ENCODE measurements around the gene ACKR3. TPM values are rescaled to one million over a fixed set of nuclear protein-coding genes. Genes with fewer than 3 reads are reported as not detected.
A peak's percentile ranks its signal among the peaks of the same experiment; 100 is the strongest.

ACKR3 gene
- polyA plus RNA-seq, 1 donor from 2014 or later, result 1.7 TPM

- TF ChIP-seq REST (IDR thresholded peaks at IDR 0.05; ENCODE audit: borderline replicate concordance), result no peak
- TF ChIP-seq POLR2AphosphoS5 (IDR thresholded peaks at IDR 0.05), result no peak
- TF ChIP-seq MXI1 (conservative IDR thresholded peaks at IDR 0.05; ENCODE audit: poor library complexity, severe bottlenecking), result no peak
- no peak for TF ChIP-seq EP300 (conservative IDR thresholded peaks at IDR 0.05; ENCODE audit: poor library complexity, severe bottlenecking)
- no peak for TF ChIP-seq RAD21 (conservative IDR thresholded peaks at IDR 0.05)
- H3K36me3 ChIP-seq (ENCODE audit: insufficient read depth, low read length), result no peaks in the 10 kb centered on the region
Observed at GRCh38 chr2:236580746-236581355, 11.2 kb downstream of the ACKR3 start.

GRCh38 chr2:236581546-236581945 lies 11.9 kb downstream of the ACKR3 start:
- Histone ChIP-seq H3K27ac (ENCODE audit: low read length) (no peak overlapping the region), H3K9me3 (ENCODE audit: low read length) (no peaks in the 10 kb centered on the region), H3K4me2 (ENCODE audit: low read length) (no peak overlapping the region), H2AFZ (ENCODE audit: low read depth, low read length) (no peak overlapping the region), H3K9ac (ENCODE audit: low read length) (peak overlapping the region; percentile 5), H3K36me3 (ENCODE audit: insufficient read depth, low read length) (no peaks in the 10 kb centered on the region), H3K4me3 (ENCODE audit: low read length) (no peak overlapping the region), H3F3A (ENCODE audit: insufficient read depth, low read length, poor library complexity, severe bottlenecking) (no peaks in the 10 kb centered on the region), H3K79me2 (replicated peaks; ENCODE audit: insufficient read depth, low read length) (peaks cover 17% of the 10 kb centered on the region), H4K20me1 (ENCODE audit: insufficient read depth) (no peaks in the 10 kb centered on the region), H3K9me2 (ENCODE audit: insufficient read depth, low read length) (no peaks in the 10 kb centered on the region), H3K27me3 (ENCODE audit: insufficient read depth, low read depth, low read length) (no peaks in the 10 kb centered on the region)
- TF ChIP-seq EP300 (conservative IDR thresholded peaks at IDR 0.05; ENCODE audit: poor library complexity, severe bottlenecking) (peak; percentile 32), TAF1 (IDR thresholded peaks at IDR 0.05; ENCODE audit: low read depth) (no peak), POLR2AphosphoS5 (IDR thresholded peaks at IDR 0.05) (peak; percentile 20)

More at GRCh38 chr2:236580746-236581355, 11.2 kb downstream of the ACKR3 start:
- Histone ChIP-seq H3K9ac (ENCODE audit: low read length) (peak overlapping the region; percentile 5), H3K9me2 (ENCODE audit: insufficient read depth, low read length) (no peaks in the 10 kb centered on the region), H3F3A (ENCODE audit: insufficient read depth, low read length, poor library complexity, severe bottlenecking) (no peaks in the 10 kb centered on the region), H3K79me2 (replicated peaks; ENCODE audit: insufficient read depth, low read length) (peaks cover 17% of the 10 kb centered on the region), H3K27me3 (ENCODE audit: insufficient read depth, low read depth, low read length) (no peaks in the 10 kb centered on the region), H3K4me2 (ENCODE audit: low read length) (no peak overlapping the region), H2AFZ (ENCODE audit: low read depth, low read length) (no peak overlapping the region), H3K9me3 (ENCODE audit: low read length) (no peaks in the 10 kb centered on the region), H3K27ac (ENCODE audit: low read length) (no peak overlapping the region), H4K20me1 (ENCODE audit: insufficient read depth) (no peaks in the 10 kb centered on the region), H3K4me3 (ENCODE audit: low read length) (no peak overlapping the region)

GRCh38 chr2:236582968-236583367 lies 13.3 kb downstream of the ACKR3 start:
- Histone ChIP-seq H3K79me2 (replicated peaks; ENCODE audit: insufficient read depth, low read length) (peaks cover 5% of the 10 kb centered on the region), H4K20me1 (ENCODE audit: insufficient read depth) (no peaks in the 10 kb centered on the region), H3K36me3 (ENCODE audit: insufficient read depth, low read length) (no peaks in the 10 kb centered on the region), H3K4me3 (ENCODE audit: low read length) (no peak overlapping the region), H3K9me3 (ENCODE audit: low read length) (no peaks in the 10 kb centered on the region), H3K9ac (ENCODE audit: low read length) (no peak overlapping the region), H2AFZ (ENCODE audit: low read depth, low read length) (no peak overlapping the region), H3K4me2 (ENCODE audit: low read length) (no peak overlapping the region), H3K9me2 (ENCODE audit: insufficient read depth, low read length) (no peaks in the 10 kb centered on the region), H3K27me3 (ENCODE audit: insufficient read depth, low read depth, low read length) (no peaks in the 10 kb centered on the region), H3K27ac (ENCODE audit: low read length) (no peak overlapping the region), H3F3A (ENCODE audit: insufficient read depth, low read length, poor library complexity, severe bottlenecking) (no peaks in the 10 kb centered on the region)
- no peak for TF ChIP-seq EZH2 (IDR thresholded peaks at IDR 0.05; ENCODE audit: borderline replicate concordance, insufficient read depth, low read length, poor library complexity, severe bottlenecking)
- TF ChIP-seq CTCF (IDR thresholded peaks at IDR 0.05; ENCODE audit: poor library complexity, severe bottlenecking), result no peak
- TF ChIP-seq TAF1 (IDR thresholded peaks at IDR 0.05; ENCODE audit: low read depth), result no peak
- TF ChIP-seq SMC3 (conservative IDR thresholded peaks at IDR 0.05; ENCODE audit: poor library complexity), result no peak
- no peak for TF ChIP-seq POLR2AphosphoS5 (IDR thresholded peaks at IDR 0.05)
- TF ChIP-seq EP300 (conservative IDR thresholded peaks at IDR 0.05; ENCODE audit: poor library complexity, severe bottlenecking), result no peak
